Activated gamma-delta T cell treated with anti-CD3 and anti-CD28 coated beads, Interleukin-2, amount 50 U/mL, for 16 hours (primary cell): ENCODE results near the gene NUDT7.

ENCODE experiments used
- DNase-seq: peaks from one replicate; pipeline ENCODE4 v3.0.0-alpha.2; 2020; ENCODE audit warnings: low read depth

NUDT7 gene

DNA sequence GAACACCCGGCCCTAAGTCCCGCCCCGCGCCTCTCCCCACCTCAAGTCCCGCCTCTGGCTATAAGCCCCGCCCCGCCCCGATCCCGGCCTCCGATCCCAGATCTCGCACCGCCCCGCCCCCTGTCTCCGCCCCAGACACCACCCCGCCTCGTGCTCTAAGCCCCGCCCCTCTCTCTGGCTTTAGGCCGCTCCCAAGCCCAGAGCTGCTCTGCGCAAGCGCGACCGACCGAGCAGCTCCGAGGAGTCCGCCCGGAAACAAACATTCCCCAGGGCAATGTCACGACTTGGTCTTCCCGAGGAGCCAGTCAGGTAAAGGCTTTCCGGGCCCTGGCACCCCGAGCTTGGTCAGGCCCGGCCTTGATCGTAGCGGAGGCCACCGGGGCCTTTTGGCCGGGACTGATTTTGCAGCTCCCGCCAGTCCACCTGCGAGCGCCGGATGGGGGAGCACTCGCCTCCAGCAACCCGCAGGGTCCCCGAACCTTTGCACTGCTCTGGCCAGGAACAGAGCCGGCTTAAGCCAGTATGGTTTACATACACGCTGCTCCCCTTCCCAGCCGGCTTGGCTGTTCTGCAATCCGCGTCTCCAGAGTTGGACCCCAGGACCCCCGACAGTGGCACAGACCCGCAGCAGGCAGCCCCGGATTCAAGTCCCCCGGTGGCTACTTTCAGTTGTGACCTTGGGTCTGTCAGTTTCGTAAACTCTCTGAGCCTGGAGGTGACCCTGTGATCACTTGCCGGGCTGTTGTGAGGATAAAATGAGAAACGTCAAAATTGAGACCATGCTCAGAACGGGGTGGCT, at the start of gene NUDT7:
Gene NUDT7, plus strand, starts transcription at position 206 of the 799 bp plus-strand sequence. Its CDS starts 69 bp downstream, at position 275.
- DNase-seq = peak; percentile 91

GRCh38 chr16:77674888-77675287, 47.4 kb upstream of the NUDT7 start:
- no peak for DNase-seq

DNA sequence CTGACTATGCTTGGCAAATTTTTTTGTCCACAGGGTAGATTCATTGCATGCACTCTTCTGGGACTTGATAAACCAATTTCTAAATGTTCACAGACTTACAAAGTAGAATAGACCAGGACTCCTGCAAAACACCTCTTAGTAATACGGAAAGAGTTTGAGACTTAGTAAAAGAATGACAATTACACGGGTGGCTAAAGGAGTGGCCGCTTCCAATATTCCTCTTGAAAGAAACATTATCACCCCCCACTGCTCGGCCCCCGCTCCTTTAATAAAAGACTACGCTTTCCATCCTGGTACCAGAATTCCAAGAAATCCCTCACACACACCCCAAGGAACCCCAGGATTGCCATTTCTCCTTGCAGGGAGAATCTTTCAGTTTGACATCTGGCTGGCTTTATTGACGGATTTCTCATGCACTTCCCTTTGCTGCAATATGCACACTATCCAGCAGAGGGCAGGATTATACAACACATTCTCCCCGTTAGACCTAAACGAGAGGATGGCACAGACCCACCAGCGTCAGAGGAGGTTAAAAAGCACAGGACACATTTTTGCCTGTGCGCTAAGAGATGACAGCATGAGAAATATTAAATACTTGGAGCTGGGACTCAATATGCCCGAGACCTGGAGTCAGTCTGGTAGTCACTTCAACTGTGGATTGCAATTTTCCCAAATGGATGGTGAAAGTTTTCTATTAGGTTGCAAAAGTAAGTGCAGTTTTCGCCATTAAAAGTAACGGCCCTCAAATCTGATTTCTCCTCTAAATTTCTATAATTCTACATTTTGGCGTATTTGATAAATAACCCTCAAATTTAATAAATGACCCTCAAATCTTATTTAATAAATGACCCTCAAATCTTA, 46.6 kb upstream of the NUDT7 start:
- DNase-seq = peak; percentile 36

DNA sequence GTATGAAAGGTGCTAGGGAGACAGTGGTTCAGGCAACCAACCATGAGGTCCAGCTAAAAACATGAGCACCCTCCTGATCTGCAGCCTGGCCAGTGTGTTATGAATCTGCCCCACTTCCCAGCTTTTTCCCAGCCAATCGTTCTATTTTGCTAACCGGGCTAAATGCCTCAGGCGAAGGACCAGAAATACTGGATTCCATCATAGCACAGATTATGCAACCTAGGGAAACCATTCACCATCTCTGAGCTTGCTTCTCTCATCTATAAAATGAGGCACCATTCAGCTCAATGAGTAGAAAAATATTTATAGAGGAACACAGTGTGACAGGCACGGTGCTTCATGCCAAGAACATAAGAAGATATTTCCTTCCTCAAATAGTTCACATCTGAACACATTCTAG, 45.2 kb upstream of the NUDT7 start:
- DNase-seq = no peak

- DNase-seq = no peak
These were observed 42.9 kb upstream of the NUDT7 start for GRCh38 chr16:77679391-77679790.

GRCh38 chr16:77679901-77680300, 42.4 kb upstream of the NUDT7 start:
- no peak for DNase-seq

DNA sequence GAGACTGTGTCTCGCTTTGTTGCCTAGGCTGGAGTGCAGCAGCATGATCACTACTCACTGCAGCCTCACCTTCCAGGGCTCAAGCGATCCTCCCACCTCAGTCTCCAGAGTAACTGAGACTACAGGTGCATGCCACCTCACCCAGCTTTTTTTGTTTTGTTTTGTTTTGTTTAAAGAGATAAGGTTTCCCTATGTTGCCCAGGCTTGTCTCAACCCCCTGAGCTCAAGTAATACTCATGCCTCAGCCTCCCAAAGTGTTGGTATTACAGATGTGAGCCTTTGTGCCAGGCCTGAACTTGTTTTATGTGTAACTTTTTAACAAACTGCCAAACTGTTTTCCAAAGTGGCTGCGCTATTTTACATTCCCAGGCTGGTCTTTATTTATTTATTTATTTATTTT, 41.8 kb upstream of the NUDT7 start:
- DNase-seq = no peak

DNA sequence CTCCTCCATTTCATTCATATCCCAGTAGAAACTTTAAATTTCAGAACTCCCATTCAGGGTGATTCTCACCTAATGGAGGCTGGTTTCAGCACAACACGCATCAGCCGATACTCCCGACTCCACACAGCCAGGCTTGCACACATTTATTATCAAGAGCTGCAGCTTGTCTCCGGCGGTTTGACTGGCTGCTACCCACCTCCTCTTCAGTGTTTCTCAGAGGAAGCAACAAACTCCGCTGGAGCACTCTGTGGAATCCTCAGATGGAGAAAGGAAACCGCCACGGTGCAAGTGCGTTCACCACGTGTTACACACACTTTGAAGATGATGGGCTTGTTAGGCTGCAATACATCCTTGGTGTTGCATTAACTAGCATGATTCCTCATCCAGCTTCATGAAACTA, 39.7 kb upstream of the NUDT7 start:
- no peak for DNase-seq

GRCh38 chr16:77683397-77684180, 38.7 kb upstream of the NUDT7 start:
- no peak for DNase-seq

GRCh38 chr16:77684181-77684526, 38.2 kb upstream of the NUDT7 start:
- DNase-seq = no peak

GRCh38 chr16:77686385-77686784, 35.9 kb upstream of the NUDT7 start:
- no peak for DNase-seq

DNA sequence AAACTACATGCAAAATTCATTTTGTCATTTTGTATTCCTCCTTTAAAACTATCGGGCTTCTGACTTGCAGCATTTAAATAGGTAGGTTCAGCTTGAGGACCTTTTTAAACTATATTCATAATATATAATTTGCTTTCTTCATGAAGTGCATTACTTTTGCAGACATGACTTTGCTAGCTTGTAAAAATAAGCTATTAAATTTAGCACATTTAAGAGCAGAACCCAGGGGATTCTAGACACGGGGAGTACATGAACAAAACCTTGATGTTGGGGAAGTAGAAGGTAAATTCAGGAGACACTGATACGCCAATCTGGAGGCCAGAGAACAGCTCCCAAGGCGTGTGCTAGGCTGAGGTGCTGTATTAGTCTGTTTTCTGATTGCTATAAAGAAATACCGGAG, 32.3 kb upstream of the NUDT7 start:
- DNase-seq = no peak

GRCh38 chr16:77690416-77690815, 31.9 kb upstream of the NUDT7 start:
- DNase-seq = no peak

GRCh38 chr16:77692612-77693011, 29.7 kb upstream of the NUDT7 start:
- no peak for DNase-seq

DNA sequence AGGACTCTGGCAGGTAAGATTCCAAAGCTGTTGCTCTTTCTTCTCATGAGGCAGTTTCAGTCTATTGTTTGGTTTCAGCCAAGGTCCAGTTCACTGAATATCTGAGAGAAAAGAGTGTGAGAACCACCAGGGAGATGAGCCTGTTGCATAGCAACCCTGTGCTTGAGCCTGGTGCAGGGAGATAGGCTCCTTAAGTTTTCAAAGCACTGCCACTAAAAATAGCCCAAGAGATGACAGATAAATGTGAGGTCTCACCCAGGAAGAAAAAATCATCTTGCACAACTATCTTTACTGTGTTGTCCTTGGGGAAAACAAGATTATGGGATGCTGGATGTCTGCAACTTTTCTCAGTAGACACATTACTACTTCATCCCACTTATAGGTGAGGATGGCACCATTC, 26.2 kb upstream of the NUDT7 start:
- DNase-seq = no peak

DNA sequence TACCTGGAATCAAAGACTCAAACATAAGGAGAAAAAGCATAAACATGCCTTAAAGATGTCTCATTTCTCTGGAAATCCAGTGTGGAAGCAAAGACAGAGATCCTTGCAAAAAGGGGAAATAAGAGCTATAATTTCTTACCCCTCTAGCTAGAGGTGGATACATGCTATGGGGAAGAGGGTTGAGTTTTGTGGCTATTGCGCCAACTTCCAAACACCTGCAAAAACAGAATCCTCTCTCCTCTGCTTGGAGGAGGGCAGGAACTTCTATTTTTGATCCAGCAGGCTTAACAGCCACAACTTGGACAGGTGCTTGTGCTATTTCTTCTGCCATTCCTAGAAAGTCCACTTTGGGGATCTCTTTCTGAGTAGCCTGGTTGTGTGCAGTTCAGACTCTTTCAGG, 21.5 kb upstream of the NUDT7 start:
- no peak for DNase-seq

DNA sequence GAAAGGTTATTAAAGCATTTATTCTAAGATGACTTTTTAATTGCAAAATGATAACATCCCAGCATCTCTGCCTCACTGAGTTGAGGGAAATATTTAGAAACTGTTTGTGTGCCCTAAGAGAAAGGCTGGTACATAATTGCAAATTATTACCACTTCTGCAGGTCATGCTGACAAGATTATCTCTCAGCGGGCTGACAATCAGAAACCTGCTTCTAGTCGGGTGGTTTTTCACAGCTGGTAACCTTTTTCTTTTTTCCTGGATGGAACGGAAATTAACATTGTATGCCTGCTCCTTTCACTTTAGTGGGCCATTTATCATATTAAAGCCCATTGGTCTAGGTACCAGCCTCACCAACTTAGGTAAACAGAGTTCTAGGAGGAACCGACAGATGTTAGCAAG, 17.0 kb upstream of the NUDT7 start:
- DNase-seq = no peak

- no peak for DNase-seq
These were observed 11.1 kb upstream of the NUDT7 start for GRCh38 chr16:77711179-77711578.

DNA sequence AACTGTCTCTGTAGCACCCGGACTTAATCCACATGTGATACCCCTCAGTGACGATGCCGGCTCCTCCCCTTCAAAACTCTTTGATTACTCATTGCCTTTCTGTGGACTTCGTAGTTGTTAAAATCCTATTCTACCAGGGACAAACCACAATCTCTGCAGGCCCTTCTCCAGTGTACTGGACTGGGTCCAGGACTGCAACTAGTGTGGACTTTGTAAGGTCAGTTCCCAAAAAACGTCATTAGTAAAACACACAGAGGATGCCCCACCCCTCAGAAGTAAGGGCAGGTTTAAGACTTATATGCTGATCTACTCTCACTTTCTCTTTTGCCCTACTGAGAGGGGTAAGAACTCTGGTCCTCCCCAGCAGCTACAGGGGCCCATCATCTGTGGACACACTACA, 10.5 kb upstream of the NUDT7 start:
- no peak for DNase-seq

DNA sequence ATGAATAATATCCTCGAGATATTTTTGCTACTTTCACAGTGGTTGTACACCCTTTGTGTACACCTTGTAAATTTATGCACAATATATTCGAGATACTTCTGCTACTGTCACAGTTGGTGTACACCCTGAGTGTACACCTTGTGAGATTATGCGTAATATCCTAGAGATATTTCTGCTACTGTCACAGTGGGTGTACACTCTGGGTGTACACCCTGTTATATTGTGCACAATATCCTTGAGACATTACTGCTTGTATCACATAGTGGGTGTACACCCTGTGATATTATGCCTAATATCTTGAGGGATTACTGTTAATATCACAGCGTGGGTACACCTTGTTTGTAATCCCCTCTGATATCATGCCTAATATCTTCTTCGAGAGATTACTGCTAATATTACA, 7.2 kb upstream of the NUDT7 start:
- DNase-seq = no peak

DNA sequence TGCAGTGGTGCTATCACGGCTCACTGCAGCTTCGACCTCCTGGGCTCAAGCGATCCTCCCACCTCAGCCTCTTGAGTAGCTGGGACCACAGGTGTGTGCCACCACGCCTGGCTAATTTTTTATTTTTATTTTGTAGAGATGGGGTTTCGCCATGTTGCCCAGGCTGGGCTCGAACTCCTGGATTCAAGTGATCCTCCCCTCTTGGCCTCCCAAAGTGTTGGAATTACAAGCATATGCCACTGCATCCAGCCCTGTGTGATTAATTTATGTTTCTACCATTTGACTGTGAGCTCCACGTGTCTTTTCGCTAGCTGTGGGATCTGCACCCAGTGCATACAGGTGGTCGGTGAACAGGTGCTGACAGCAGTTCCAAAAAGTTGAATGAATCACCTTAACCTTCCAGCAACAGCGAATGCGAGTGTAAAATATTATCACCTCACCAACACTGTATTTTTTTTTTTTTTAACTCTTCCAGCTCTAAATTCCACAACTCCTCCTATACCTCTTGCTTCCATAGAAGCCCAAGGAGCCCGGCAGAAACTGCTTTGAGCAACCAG, 484 bp upstream of the NUDT7 start:
- DNase-seq = no peak

GRCh38 chr16:77723108-77723514, 797 bp downstream of the NUDT7 start:
- DNase-seq = no peak
